OCI-M2 (cell line): Measurements from ENCODE around the gene CPEB4.

Experiments used
- DNase-seq: peaks from one replicate; lab custom pipeline; 2025; ENCODE audit not compliant: unreplicated experiment; lab: John Stamatoyannopoulos, UW

Gene CPEB4

GRCh38 chr5:173887610-173888472, at the start of gene CPEB4:
TSS of gene CPEB4 (plus strand) at chr5:173888349. CDS start at chr5:173889734, 1,385 bp downstream.
- peak; percentile 74 for DNase-seq

- peak; percentile 36 for DNase-seq
These were observed 48.9 kb upstream of the CPEB4 start for GRCh38 chr5:173839117-173839713.

GRCh38 chr5:173840111-173840983, 47.8 kb upstream of the CPEB4 start:
- DNase-seq = no peak

- DNase-seq = no peak
These were observed 46.4 kb upstream of the CPEB4 start for GRCh38 chr5:173841710-173842109.

- no peak for DNase-seq
These were observed 44.4 kb upstream of the CPEB4 start for GRCh38 chr5:173843794-173844193.

- DNase-seq = no peak
These were observed 42.8 kb upstream of the CPEB4 start for GRCh38 chr5:173845321-173845720.

- no peak for DNase-seq
These were observed 41.1 kb upstream of the CPEB4 start for GRCh38 chr5:173846929-173847501.

GRCh38 chr5:173848986-173849596, 39.1 kb upstream of the CPEB4 start:
- no peak for DNase-seq

- no peak for DNase-seq
These were observed 38.2 kb upstream of the CPEB4 start for GRCh38 chr5:173849908-173850307.

GRCh38 chr5:173850659-173851058, 37.5 kb upstream of the CPEB4 start:
- peak; percentile 43 for DNase-seq

- no peak for DNase-seq
These were observed 36.4 kb upstream of the CPEB4 start for GRCh38 chr5:173851595-173852243.

GRCh38 chr5:173852790-173853359, 35.3 kb upstream of the CPEB4 start:
- no peak for DNase-seq

- DNase-seq = no peak
These were observed 34.6 kb upstream of the CPEB4 start for GRCh38 chr5:173853370-173854131.

- DNase-seq = peak; percentile 69
These were observed 32.8 kb upstream of the CPEB4 start for GRCh38 chr5:173855162-173855994.

- DNase-seq = no peak
These were observed 32.0 kb upstream of the CPEB4 start for GRCh38 chr5:173855995-173856656.

- DNase-seq = no peak
These were observed 30.9 kb upstream of the CPEB4 start for GRCh38 chr5:173857234-173857633.

- no peak for DNase-seq
These were observed 30.0 kb upstream of the CPEB4 start for GRCh38 chr5:173858021-173858669.
